H1 (cell line): Measurements from ENCODE around the gene SP7. TPM values are rescaled to one million over a fixed set of nuclear protein-coding genes. Genes with fewer than 3 reads are reported as not detected.

Experiments used
- CREB1 ChIP-seq: IDR thresholded peaks from 2 replicates; pipeline ENCODE4 v1.6.1; 2012; ENCODE audit warnings: inconsistent platforms
- EP300 ChIP-seq, 2 experiments: IDR thresholded peaks; 1 replicate in 1 of 2; 2 replicates in 1 of 2; pipeline ENCODE4 v1.6.1; 2011 to 2012; ENCODE audit warnings: low read depth in 2 of 2, low read length in 2 of 2, mild to moderate bottlenecking in 2 of 2, borderline replicate concordance in 1 of 2, inconsistent platforms in 1 of 2, moderate library complexity in 1 of 2
- POU5F1 ChIP-seq: IDR thresholded peaks from 2 replicates; pipeline ENCODE4 v1.6.1; 2011; ENCODE audit warnings: low read depth, mild to moderate bottlenecking, low read length, moderate library complexity
- SIRT6 ChIP-seq: IDR thresholded peaks from one replicate; pipeline ENCODE4 v1.7.1; 2012; ENCODE audit warnings: low read length, inconsistent platforms
- SIX5 ChIP-seq: IDR thresholded peaks from 2 replicates; pipeline ENCODE4 v1.6.1; 2011; ENCODE audit warnings: mild to moderate bottlenecking, low read depth, low read length
- ZNF274 ChIP-seq: IDR thresholded peaks from 2 replicates; pipeline ENCODE4 v1.7.0; 2012; ENCODE audit warnings: low read length, borderline replicate concordance; ENCODE audit errors: extremely low read depth
- polyA plus RNA-seq, 7 experiments: library from polyadenylated mRNA; depleted of rRNA in 3 of 7; stranded (reverse) in 5 of 7; unstranded in 2 of 7; fragments of >200 nt in 5 of 7; fragments of 200-250 nt in 2 of 7; gene quantifications; 1 replicate in 5 of 7; 2 replicates in 1 of 7; 4 replicates in 1 of 7; pipeline versions ENCODE4 v1.2.1 to v1.2.3, GENCODE V29; 2011 to 2013; ENCODE audit warnings: missing spikeins in 2 of 7, mixed read lengths in 2 of 7
- total RNA-seq: library from RNA; stranded (reverse); fragmentation: NEBNext Ultra II Directional; extraction: Animal tissue kit (Norgen Biotek cat#: 25700); gene quantifications from 2 replicates; pipeline ENCODE4 v1.2.1, GENCODE V29; 2021

Gene SP7
- total and polyA plus RNA-seq, 2 of the 8 experiments (the other 6 are each of a cell fraction or from before 2014, with no cell fraction given), result 0.12 to 0.13 TPM

- no peak for TF ChIP-seq SIRT6
- no peak for TF ChIP-seq POU5F1
- TF ChIP-seq EP300 (IDR thresholded peaks at IDR 0.05; ENCODE audit: borderline replicate concordance in 1 of 2, low read depth in 2 of 2, low read length in 2 of 2), result no peak
- TF ChIP-seq ZNF274, result no peak
- no peak for TF ChIP-seq CREB1
- no peak for TF ChIP-seq SIX5
Measured at GRCh38 chr12:53338017-53338416, 1.9 kb upstream of the SP7 start (continued).
